Measurements from ENCODE around the gene CUL4A. TPM values are rescaled to one million over a fixed set of nuclear protein-coding genes. Genes with fewer than 3 reads are reported as not detected.

Gene CUL4A
- total RNA-seq, 1 experiment from 2014 or later: 85.9 TPM

- intact Hi-C loops (cut with micrococcal nuclease): no loop called here
- POLR2A ChIA-PET: interaction anchor here (1.3 to 3.1 kb wide), 5 partner anchors 7 to 32 kb away, joined by 3 to 41 read pairs (median 6); partner anchors contain the start of genes CUL4A and PCID2
Measured at GRCh38 chr13:113186061-113186900, 23.1 kb upstream of the CUL4A start.

GRCh38 chr13:113187263-113187669 is 22.1 kb upstream of the CUL4A start:
- no TSS peak for BruUV-seq (replicated peaks)
- intact Hi-C loops (cut with micrococcal nuclease): loop anchor here (1.0 kb wide), 1 partner anchor 152 kb away; no protein-coding TSS in a partner anchor
- no peak for TF ChIP-seq CTCF (IDR thresholded peaks at IDR 0.05; ENCODE audit: unreplicated experiment)
- Mint-ChIP-seq H3K27me3 (ENCODE audit: insufficient read depth, unreplicated experiment) (no peaks in the 10 kb centered on the region), H3K27ac (ENCODE audit: low read depth, unreplicated experiment) (peak overlapping the region; percentile 94), H3K4me3 (ENCODE audit: unreplicated experiment) (peak overlapping the region; percentile 56), H3K9me3 (ENCODE audit: unreplicated experiment) (no peaks in the 10 kb centered on the region), H3K4me1 (ENCODE audit: insufficient read depth, unreplicated experiment) (peaks cover 8% of the 10 kb centered on the region), H3K36me3 (ENCODE audit: insufficient read depth, unreplicated experiment) (peaks cover 83% of the 10 kb centered on the region)
- ChIA-PET POLR2A (interaction anchor here (0.8 to 3.1 kb wide), 9 partner anchors 8 to 110 kb away, joined by 3 to 41 read pairs (median 5); partner anchors contain the start of genes CUL4A, LAMP1 and PCID2), CTCF (interaction anchor here (0.6 to 0.7 kb wide), 2 partner anchors 89 to 207 kb away, joined by 3 read pairs; no protein-coding TSS in a partner anchor)
- peak; percentile 98 for DNase-seq (ENCODE audit: unreplicated experiment)

More at GRCh38 chr13:113186061-113186900, 23.1 kb upstream of the CUL4A start:
- no TSS peak for BruUV-seq (replicated peaks)
- no peak for DNase-seq (ENCODE audit: unreplicated experiment)
- Mint-ChIP-seq H3K4me1 (ENCODE audit: insufficient read depth, unreplicated experiment) (peaks cover 8% of the 10 kb centered on the region), H3K27ac (ENCODE audit: low read depth, unreplicated experiment) (peak overlapping the region; percentile 43), H3K27me3 (ENCODE audit: insufficient read depth, unreplicated experiment) (no peaks in the 10 kb centered on the region), H3K9me3 (ENCODE audit: unreplicated experiment) (no peaks in the 10 kb centered on the region), H3K4me3 (ENCODE audit: unreplicated experiment) (no peak overlapping the region), H3K36me3 (ENCODE audit: insufficient read depth, unreplicated experiment) (peaks cover 83% of the 10 kb centered on the region)
- CTCF ChIA-PET: interaction anchor here (0.6 to 1.1 kb wide), 3 partner anchors 152 to 285 kb away, joined by 3 to 4 read pairs (median 4); no protein-coding TSS in a partner anchor
- no peak for TF ChIP-seq CTCF (IDR thresholded peaks at IDR 0.05; ENCODE audit: unreplicated experiment)

- H3K27me3 Mint-ChIP-seq (ENCODE audit: insufficient read depth, unreplicated experiment): no peaks in the 10 kb centered on the region
- intact Hi-C loops (cut with micrococcal nuclease): loop anchor here (1.0 kb wide), 1 partner anchor 153 kb away; no protein-coding TSS in a partner anchor
- TSS peak; percentile 50 for BruUV-seq (replicated peaks)
- no peaks in the 10 kb centered on the region for H3K9me3 Mint-ChIP-seq (ENCODE audit: unreplicated experiment)
- peak overlapping the region; percentile 94 for H3K27ac Mint-ChIP-seq (ENCODE audit: low read depth, unreplicated experiment)
- CTCF ChIA-PET: interaction anchor here (0.6 kb wide), 1 partner anchor 93 kb away, joined by 4 read pairs; no protein-coding TSS in a partner anchor
- POLR2A ChIA-PET: interaction anchor here (0.6 to 3.1 kb wide), 11 partner anchors 9 to 264 kb away, joined by 3 to 41 read pairs (median 4); partner anchors contain the start of genes CUL4A, LAMP1 and PCID2
- peaks cover 13% of the 10 kb centered on the region for H3K4me1 Mint-ChIP-seq (ENCODE audit: insufficient read depth, unreplicated experiment)
- H3K36me3 Mint-ChIP-seq (ENCODE audit: insufficient read depth, unreplicated experiment): peaks cover 83% of the 10 kb centered on the region
- no peak for TF ChIP-seq CTCF (IDR thresholded peaks at IDR 0.05; ENCODE audit: unreplicated experiment)
- DNase-seq (ENCODE audit: unreplicated experiment): no peak
- no peak overlapping the region for H3K4me3 Mint-ChIP-seq (ENCODE audit: unreplicated experiment)
Measured at GRCh38 chr13:113187883-113188665, 21.3 kb upstream of the CUL4A start.
